Chondrocyte (in vitro differentiated cells): ENCODE measurements around the gene C1orf210. TPM values are rescaled to one million over a fixed set of nuclear protein-coding genes. Genes with fewer than 3 reads are reported as not detected.

Experiments
- DNase-seq: peaks from one replicate; pipeline ENCODE4 v3.0.0; 2021; ENCODE audit warnings: mixed read lengths, low spot score
- H3K27ac Mint-ChIP-seq: one replicate; pipeline ENCODE4 v1.8.0; 2021; ENCODE audit warnings: mild to moderate bottlenecking, moderate library complexity, mixed read lengths; ENCODE audit not compliant: unreplicated experiment
- H3K27me3 Mint-ChIP-seq: 2 replicates; pipeline ENCODE4 v1.8.0; 2021; ENCODE audit warnings: low read depth, mixed read lengths
- H3K36me3 Mint-ChIP-seq: 2 replicates; pipeline ENCODE4 v1.8.0; 2021; ENCODE audit warnings: low read depth, mixed read lengths
- H3K4me1 Mint-ChIP-seq: 2 replicates; pipeline ENCODE4 v1.8.0; 2021; ENCODE audit warnings: low read depth, mild to moderate bottlenecking, mixed read lengths
- H3K4me3 Mint-ChIP-seq: one replicate; pipeline ENCODE4 v1.8.0; 2021; ENCODE audit warnings: mild to moderate bottlenecking, moderate library complexity, mixed read lengths; ENCODE audit not compliant: unreplicated experiment
- H3K9me3 Mint-ChIP-seq: 2 replicates; pipeline ENCODE4 v1.8.0; 2021; ENCODE audit warnings: low read depth, mixed read lengths
- CTCF ChIP-seq: fragments of 200-600 bp; sonication (generic); IDR thresholded peaks from 2 replicates; pipeline ENCODE4 v1.5.0; 2021; ENCODE audit warnings: antibody characterized with exemption, mild to moderate bottlenecking, moderate library complexity
- long read RNA-seq: library from polyadenylated mRNA; stranded (forward); transcript quantifications from one replicate; pipeline ENCODE4 v2.0.0, GENCODE V29; 2021
- total RNA-seq: library from RNA; stranded (reverse); gene quantifications from 3 replicates; pipeline ENCODE4 v1.2.1, GENCODE V29; 2021

The C1orf210 gene
- total RNA-seq, result not detected in 3 replicates
- long read RNA-seq, result 0 reads

GRCh38 chr1:43285269-43285990 lies at the start of gene C1orf210:
C1orf210 (minus strand) TSS chr1:43285581; CDS start chr1:43283270, 2,311 bp downstream.
- H3K36me3 Mint-ChIP-seq, result no peaks in the 10 kb centered on the region
- no peak within 1 kb of the TSS for H3K27ac Mint-ChIP-seq
- no peak for TF ChIP-seq CTCF
- no peaks in the 10 kb centered on the region for H3K4me1 Mint-ChIP-seq
- DNase-seq, result peak; percentile 74
- no peaks in the 10 kb centered on the region for H3K9me3 Mint-ChIP-seq
- H3K27me3 Mint-ChIP-seq, result peaks cover 10% of the 10 kb centered on the region
- no peak within 1 kb of the TSS for H3K4me3 Mint-ChIP-seq

GRCh38 chr1:43334453-43335205 lies 49.2 kb upstream of the C1orf210 start:
- H3K27ac Mint-ChIP-seq, result no peak overlapping the region
- no peaks in the 10 kb centered on the region for H3K9me3 Mint-ChIP-seq
- H3K36me3 Mint-ChIP-seq, result no peaks in the 10 kb centered on the region
- peak; percentile 5 for DNase-seq
- H3K4me3 Mint-ChIP-seq, result no peak overlapping the region
- no peak for TF ChIP-seq CTCF
- peaks cover 12% of the 10 kb centered on the region for H3K4me1 Mint-ChIP-seq
- no peaks in the 10 kb centered on the region for H3K27me3 Mint-ChIP-seq

GRCh38 chr1:43331688-43332087 lies 46.3 kb upstream of the C1orf210 start:
- H3K27ac Mint-ChIP-seq, result no peak overlapping the region
- H3K4me1 Mint-ChIP-seq, result peaks cover 12% of the 10 kb centered on the region
- H3K9me3 Mint-ChIP-seq, result peaks cover 12% of the 10 kb centered on the region
- DNase-seq, result no peak
- no peaks in the 10 kb centered on the region for H3K36me3 Mint-ChIP-seq
- TF ChIP-seq CTCF, result no peak
- H3K27me3 Mint-ChIP-seq, result no peaks in the 10 kb centered on the region
- no peak overlapping the region for H3K4me3 Mint-ChIP-seq

GRCh38 chr1:43329995-43330751 lies 44.8 kb upstream of the C1orf210 start:
- H3K36me3 Mint-ChIP-seq, result peaks cover 2% of the 10 kb centered on the region
- peak overlapping the region; percentile 43 for H3K27ac Mint-ChIP-seq
- peaks cover 19% of the 10 kb centered on the region for H3K9me3 Mint-ChIP-seq
- peak; percentile 58 for DNase-seq
- peaks cover 12% of the 10 kb centered on the region for H3K4me1 Mint-ChIP-seq
- TF ChIP-seq CTCF, result no peak
- H3K27me3 Mint-ChIP-seq, result no peaks in the 10 kb centered on the region
- H3K4me3 Mint-ChIP-seq, result no peak overlapping the region
